Thoracic aorta (tissue), 2 donors: ENCODE data around the gene STRADB. TPM values are rescaled to one million over a fixed set of nuclear protein-coding genes. Genes with fewer than 3 reads are reported as not detected.

Experiments
- ATAC-seq: fragments of 150-250 bp; one replicate; pipeline ENCODE4 v1.8.0; 2017; ENCODE audit warnings: low read depth; ENCODE audit not compliant: insufficient number of reproducible peaks, low FRiP score
- DNase-seq: peaks from one replicate; pipeline ENCODE4 v3.0.0-alpha.2; 2020; ENCODE audit warnings: low spot score
- H3K27ac ChIP-seq, 2 donors: fragments of 200-600 bp; sonication (generic); 1 replicate in 1 of 2; 2 replicates in 1 of 2; pipeline ENCODE4 v1.5.1; 2016; ENCODE audit warnings: mild to moderate bottlenecking in 2 of 2, moderate library complexity in 2 of 2
- H3K27me3 ChIP-seq: fragments of 200-600 bp; sonication (generic); replicated peaks from 2 replicates; pipeline ENCODE4 v1.6.0; 2016; ENCODE audit warnings: mild to moderate bottlenecking; ENCODE audit not compliant: insufficient read depth
- H3K36me3 ChIP-seq: fragments of 200-600 bp; sonication (generic); one replicate; pipeline ENCODE4 v1.5.1; 2016
- H3K4me1 ChIP-seq, 2 donors: fragments of 200-600 bp; sonication (generic); 1 replicate in 1 of 2; 2 replicates in 1 of 2; pipeline versions ENCODE4 v1.5.1 to v1.6.0; 2016; ENCODE audit warnings: low read depth in 2 of 2, mild to moderate bottlenecking in 1 of 2; ENCODE audit not compliant: control insufficient read depth in 1 of 2
- H3K4me3 ChIP-seq: fragments of 200-600 bp; sonication (generic); 2 replicates; pipeline ENCODE4 v1.5.1; 2016; ENCODE audit warnings: mild to moderate bottlenecking
- H3K9me3 ChIP-seq: fragments of 200-600 bp; sonication (generic); 2 replicates; pipeline ENCODE4 v1.5.1; 2016
- total RNA-seq, 2 donors: library from RNA; depleted of rRNA; stranded (reverse); fragments of >200 nt; gene quantifications; one replicate each; pipeline versions ENCODE4 v1.1.0 to v1.2.3, GENCODE V29; 2016
- TF ChIP-seq, protein P1 (sequence below): fragments of 200-600 bp; sonication (generic); IDR thresholded peaks from one replicate; pipeline ENCODE4 v1.5.1; 2019; ENCODE audit warnings: antibody characterized with exemption

STRADB gene
- total RNA-seq, 2 donors from 2014 or later: 8.7 to 13.8 TPM

DNA sequence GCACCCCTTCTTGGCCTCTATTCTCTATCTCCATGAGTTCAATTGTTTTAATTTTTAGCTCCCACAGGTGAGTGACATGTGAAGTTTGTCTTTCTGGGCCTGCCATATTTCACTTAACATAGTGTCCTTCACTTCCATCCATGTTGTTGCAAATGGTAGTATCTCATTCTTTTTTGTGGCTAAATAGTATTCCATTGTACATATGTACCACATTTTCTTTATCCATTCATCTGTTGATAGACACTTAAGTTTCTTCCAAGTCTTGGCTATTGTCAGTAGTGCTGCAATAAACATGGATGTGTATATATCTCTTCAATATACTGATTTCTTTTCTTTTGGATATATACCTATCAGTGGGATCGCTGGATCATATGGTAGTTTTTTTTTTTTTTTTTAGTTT lies 9.0 kb downstream of the STRADB start:
- H3K9me3 ChIP-seq: no peaks in the 10 kb centered on the region
- TF ChIP-seq, protein P1, sequence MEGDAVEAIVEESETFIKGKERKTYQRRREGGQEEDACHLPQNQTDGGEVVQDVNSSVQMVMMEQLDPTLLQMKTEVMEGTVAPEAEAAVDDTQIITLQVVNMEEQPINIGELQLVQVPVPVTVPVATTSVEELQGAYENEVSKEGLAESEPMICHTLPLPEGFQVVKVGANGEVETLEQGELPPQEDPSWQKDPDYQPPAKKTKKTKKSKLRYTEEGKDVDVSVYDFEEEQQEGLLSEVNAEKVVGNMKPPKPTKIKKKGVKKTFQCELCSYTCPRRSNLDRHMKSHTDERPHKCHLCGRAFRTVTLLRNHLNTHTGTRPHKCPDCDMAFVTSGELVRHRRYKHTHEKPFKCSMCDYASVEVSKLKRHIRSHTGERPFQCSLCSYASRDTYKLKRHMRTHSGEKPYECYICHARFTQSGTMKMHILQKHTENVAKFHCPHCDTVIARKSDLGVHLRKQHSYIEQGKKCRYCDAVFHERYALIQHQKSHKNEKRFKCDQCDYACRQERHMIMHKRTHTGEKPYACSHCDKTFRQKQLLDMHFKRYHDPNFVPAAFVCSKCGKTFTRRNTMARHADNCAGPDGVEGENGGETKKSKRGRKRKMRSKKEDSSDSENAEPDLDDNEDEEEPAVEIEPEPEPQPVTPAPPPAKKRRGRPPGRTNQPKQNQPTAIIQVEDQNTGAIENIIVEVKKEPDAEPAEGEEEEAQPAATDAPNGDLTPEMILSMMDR: no peak
- no peak for DNase-seq
- no peaks in the 10 kb centered on the region for H3K27me3 ChIP-seq
- no peak overlapping the region for H3K27ac ChIP-seq
- H3K36me3 ChIP-seq: peaks cover 37% of the 10 kb centered on the region
- peaks cover 2 to 5% of the 10 kb centered on the region in 2 donors for H3K4me1 ChIP-seq
- H3K4me3 ChIP-seq: no peak overlapping the region
- ATAC-seq: no peak

DNA sequence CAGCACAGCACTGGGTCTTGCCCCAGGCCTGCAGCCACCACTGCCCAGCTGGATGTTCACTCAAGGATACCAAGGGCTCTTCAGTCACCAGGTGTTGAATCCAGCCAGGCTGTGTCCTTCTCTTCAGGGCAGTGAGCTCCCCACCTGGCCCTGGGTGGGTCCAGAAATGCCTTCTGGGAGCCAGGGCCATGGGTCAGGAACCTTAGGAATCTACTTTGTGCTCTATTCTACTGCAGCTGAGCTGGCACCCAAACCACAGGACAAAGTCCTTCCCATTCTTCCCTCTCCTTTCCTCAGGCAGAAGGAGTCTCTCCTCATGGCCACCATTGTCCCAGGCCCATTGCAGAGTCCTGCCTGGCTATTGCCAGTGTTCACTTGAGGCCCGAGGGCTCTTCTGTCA lies 13.0 kb downstream of the STRADB start:
- no peaks in the 10 kb centered on the region for H3K9me3 ChIP-seq
- H3K36me3 ChIP-seq: peaks cover 21% of the 10 kb centered on the region
- H3K27ac ChIP-seq: no peak overlapping the region
- no peak overlapping the region for H3K4me3 ChIP-seq
- no peak for DNase-seq
- TF ChIP-seq, protein P1: no peak
- H3K4me1 ChIP-seq: peaks cover 5 to 22% of the 10 kb centered on the region in 2 donors
- ATAC-seq: no peak
- no peaks in the 10 kb centered on the region for H3K27me3 ChIP-seq

DNA sequence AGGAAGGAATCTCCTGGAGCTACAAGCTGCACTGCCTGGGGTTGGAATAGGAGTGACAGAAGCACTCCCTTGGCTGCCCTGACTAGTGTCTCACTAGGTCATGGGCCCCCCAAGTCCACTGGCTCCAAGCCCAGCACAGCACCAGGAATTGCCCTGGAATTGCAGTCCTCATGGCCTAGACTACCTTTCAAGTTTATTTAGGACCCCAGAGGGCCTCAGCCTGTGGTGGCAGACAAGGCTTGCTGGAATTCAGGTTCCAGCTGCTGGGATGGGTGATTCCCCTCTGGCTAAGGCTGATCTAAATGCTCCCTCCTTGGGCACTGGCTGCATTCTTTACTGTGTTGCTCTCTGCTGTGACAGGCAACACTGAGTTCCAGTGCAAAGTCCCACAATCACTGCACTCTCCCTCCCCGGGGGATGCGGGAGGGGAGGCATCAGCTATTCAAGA lies 14.0 kb downstream of the STRADB start:
- H3K4me3 ChIP-seq: no peak overlapping the region
- peak overlapping the region; percentile 10 to 45 for H3K27ac ChIP-seq
- DNase-seq: no peak

DNA sequence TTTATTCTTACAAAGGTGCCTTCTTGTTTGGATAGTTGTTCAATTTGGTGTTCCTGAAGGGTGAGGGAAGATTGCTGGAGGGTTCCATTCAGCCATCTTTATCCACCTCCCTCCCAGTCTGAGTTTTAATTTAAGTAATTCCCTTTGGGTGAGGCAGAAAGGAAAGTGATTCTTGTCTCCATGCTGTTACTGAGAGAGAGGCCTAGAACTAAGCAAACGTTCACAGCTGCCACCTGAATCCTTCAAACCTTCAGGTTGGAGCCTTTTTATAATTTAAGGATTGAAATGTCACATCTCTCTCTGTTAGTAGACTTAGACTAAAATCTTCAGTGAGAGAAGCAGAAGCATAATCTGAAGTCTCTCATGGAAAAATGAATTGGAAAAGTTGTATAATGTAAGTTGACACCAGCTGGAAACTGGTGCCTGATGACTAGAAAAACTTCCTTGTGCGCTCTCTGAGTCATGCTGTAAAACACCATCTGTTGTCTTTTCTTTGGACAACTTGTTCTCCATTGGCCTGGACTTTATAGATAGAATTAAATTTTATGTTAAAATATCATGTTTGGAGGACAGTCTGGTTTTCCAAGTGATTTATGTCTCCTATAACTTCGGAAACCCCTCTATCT lies 14.6 kb downstream of the STRADB start:
- peak overlapping the region; percentile 10 to 45 for H3K27ac ChIP-seq
- TF ChIP-seq, protein P1: no peak
- ATAC-seq (no peak), DNase-seq (no peak)
- no peaks in the 10 kb centered on the region for H3K9me3 ChIP-seq
- H3K4me1 ChIP-seq: peaks cover 5 to 22% of the 10 kb centered on the region in 2 donors
- H3K4me3 ChIP-seq: no peak overlapping the region
- peaks cover 15% of the 10 kb centered on the region for H3K36me3 ChIP-seq
- no peaks in the 10 kb centered on the region for H3K27me3 ChIP-seq

More for the DNA sequence above, 14.0 kb downstream of the STRADB start:
- H3K36me3 ChIP-seq: peaks cover 13% of the 10 kb centered on the region
- ATAC-seq: no peak
- no peaks in the 10 kb centered on the region for H3K9me3 ChIP-seq
- peaks cover 5 to 22% of the 10 kb centered on the region in 2 donors for H3K4me1 ChIP-seq
- TF ChIP-seq, protein P1: no peak
- H3K27me3 ChIP-seq: no peaks in the 10 kb centered on the region

DNA sequence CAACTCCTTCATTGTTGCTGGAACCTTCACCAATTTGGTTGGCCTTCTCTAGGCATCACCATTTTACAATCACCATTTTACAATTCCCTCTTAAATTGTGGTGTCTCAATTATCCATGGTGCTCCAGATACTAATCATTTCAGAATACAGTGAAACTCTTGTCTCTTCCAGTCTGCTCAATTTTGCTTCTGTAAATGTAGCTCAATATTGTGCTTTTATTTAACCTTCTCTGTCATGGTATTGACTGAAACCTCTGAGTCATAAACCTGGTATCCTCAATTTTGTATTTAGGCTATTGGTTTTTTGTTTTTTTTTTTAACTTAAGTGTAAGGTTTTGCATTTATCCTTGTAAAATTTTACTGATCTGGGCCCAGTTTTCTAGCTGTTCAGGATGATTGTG lies 16.1 kb downstream of the STRADB start:
- no peak overlapping the region for H3K4me3 ChIP-seq
- no peaks in the 10 kb centered on the region for H3K9me3 ChIP-seq
- ATAC-seq (no peak), DNase-seq (no peak)
- H3K4me1 ChIP-seq: peaks cover 5 to 22% of the 10 kb centered on the region in 2 donors
- H3K27ac ChIP-seq: no peak overlapping the region
- H3K27me3 ChIP-seq: no peaks in the 10 kb centered on the region
- H3K36me3 ChIP-seq: peaks cover 15% of the 10 kb centered on the region
- TF ChIP-seq, protein P1: no peak
